WI38 (cell line): ENCODE data around the gene SYNDIG1.

ENCODE experiments used
- H3K4me3 ChIP-seq: 2 replicates; pipeline ENCODE4 v1.5.1; 2011; ENCODE audit warnings: low read depth, mild to moderate bottlenecking, control low read depth, low read length
- TF ChIP-seq, protein P1 (sequence below): IDR thresholded peaks from 2 replicates; pipeline ENCODE4 v1.5.1; 2012; ENCODE audit warnings: low read depth, mild to moderate bottlenecking, control low read depth, low read length

The SYNDIG1 gene

DNA sequence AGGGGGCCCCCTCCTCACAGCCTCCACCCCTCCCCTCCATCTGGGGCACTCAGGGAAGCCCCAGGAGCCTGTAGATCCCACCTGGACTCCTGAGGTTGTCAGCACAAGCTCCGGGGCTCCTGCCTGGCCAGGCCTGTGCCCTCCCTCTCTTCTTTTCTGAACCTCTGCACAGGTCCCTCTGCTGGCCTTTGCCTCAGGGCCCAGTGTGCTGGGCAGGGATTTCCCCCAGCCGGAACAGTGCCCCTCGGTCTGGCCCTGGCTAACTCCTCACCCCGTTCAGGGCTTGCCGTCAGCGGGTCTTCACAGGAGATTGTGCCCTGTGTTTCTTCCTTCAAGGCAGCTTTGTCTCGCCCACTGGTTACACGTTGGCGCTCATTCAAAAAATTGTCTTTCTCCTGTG, 64.9 kb downstream of the SYNDIG1 start:
- no peak overlapping the region for H3K4me3 ChIP-seq
- TF ChIP-seq, protein P1, sequence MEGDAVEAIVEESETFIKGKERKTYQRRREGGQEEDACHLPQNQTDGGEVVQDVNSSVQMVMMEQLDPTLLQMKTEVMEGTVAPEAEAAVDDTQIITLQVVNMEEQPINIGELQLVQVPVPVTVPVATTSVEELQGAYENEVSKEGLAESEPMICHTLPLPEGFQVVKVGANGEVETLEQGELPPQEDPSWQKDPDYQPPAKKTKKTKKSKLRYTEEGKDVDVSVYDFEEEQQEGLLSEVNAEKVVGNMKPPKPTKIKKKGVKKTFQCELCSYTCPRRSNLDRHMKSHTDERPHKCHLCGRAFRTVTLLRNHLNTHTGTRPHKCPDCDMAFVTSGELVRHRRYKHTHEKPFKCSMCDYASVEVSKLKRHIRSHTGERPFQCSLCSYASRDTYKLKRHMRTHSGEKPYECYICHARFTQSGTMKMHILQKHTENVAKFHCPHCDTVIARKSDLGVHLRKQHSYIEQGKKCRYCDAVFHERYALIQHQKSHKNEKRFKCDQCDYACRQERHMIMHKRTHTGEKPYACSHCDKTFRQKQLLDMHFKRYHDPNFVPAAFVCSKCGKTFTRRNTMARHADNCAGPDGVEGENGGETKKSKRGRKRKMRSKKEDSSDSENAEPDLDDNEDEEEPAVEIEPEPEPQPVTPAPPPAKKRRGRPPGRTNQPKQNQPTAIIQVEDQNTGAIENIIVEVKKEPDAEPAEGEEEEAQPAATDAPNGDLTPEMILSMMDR, result no peak

DNA sequence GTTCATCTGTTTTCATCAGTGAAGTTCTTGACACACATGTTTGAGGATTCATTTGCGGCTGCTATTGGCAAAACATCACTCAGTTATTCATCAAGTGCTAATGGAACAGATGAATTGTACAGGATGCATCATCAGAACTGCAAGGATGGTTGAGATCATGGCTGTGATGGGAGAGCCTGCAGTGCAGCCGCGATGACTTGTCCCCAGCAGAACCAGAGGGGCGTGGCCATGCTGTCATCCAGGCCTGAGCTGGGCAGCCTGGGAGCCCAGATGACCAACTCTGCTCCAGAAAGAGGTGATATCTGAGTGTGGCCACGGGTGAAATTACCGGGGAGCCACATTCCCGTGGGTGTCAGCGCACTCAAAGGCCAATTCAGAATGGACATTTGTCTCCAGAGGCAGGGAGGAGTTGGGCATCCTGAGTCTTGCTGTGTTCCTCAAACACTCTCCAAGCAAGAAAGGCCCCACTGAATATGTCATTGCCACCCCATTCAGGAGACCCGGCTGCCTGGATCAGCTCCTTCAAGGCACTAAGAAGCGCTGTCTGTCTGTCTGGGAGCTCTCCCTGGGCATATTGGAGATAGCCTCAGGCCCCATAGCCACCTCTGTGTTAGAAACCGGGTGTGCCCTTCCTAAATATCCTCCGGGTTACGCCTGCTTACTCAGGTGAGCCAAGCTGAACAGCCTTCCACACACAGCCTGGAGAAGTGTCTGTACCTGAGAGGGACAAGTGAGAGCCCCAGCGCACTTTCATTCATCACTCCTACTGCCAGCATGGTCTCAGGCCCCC, 66.7 kb downstream of the SYNDIG1 start:
- TF ChIP-seq, protein P1, result no peak

DNA sequence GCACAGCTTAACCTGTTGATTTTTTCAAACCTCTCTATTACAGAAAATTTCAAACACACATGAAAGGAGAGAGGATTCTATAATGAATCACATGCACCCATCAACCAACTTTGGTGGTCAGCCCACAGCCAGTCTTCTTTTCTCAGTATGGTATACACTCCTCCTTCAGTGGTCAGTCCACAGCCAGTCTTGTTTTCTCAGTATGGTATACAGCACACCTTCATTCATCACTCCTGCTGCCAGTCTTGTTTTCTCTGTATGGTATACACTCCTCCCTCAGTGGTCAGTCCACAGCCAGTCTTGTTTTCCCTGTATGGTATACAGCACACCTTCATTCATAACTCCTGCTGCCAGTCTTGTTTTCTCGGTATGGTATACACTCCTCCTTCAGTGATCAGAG, 67.8 kb downstream of the SYNDIG1 start:
- H3K4me3 ChIP-seq, result no peak overlapping the region
- TF ChIP-seq, protein P1, result no peak

More for the DNA sequence above, 66.7 kb downstream of the SYNDIG1 start:
- no peak overlapping the region for H3K4me3 ChIP-seq

DNA sequence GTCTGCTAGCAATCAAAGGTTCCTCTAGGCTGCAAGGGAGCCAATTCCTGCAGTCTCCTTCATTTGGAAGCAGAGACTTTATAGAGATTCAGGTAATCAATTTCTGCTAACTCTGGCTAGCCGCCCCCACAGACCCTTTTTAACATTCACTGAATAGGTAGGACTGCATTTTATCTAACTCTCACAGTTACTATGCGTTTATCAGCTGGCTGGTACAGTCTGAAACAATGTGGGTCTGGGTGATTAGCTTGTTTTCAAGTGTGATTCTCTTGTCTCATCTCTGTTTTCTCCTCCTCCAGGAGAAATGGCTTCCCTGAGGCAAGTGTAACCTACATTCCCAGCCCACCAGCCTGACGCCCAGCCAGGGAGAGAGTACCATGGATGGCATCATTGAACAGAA, 73.3 kb downstream of the SYNDIG1 start:
- H3K4me3 ChIP-seq, result no peak overlapping the region
- TF ChIP-seq, protein P1, result no peak

DNA sequence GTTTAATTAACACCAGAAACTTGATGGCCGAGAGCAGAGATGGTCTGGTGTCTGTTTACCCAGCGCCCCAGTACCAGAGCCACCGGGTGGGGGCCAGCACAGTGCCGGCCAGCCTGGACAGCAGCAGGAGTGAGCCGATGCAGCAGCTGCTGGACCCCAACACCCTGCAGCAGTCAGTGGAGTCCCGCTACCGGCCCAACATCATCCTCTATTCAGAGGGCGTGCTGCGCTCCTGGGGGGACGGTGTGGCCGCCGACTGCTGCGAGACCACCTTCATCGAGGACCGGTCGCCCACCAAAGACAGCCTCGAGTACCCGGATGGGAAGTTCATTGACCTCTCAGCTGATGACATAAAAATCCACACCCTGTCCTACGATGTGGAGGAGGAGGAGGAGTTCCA, 73.7 kb downstream of the SYNDIG1 start:
- no peak overlapping the region for H3K4me3 ChIP-seq
- TF ChIP-seq, protein P1, result no peak

DNA sequence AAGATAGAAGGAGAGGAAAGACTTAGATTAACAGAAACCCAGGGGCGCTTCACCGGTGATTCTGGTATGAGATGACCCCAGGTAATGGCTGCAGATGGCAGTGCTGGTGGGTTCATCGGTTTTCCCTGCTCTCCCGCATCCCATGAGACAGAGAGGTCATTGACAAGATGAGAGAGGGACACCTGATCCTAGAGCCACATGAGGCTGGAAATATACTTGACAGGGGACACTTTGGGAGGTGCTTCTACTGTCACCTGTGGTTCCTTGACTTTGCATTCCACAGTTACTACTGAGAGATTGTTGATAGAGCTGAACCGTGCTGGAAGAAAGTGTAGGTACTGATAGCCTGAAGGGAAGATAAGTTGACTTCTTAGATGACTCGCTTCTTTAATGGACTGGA, 74.3 kb downstream of the SYNDIG1 start:
- TF ChIP-seq, protein P1, result no peak
- H3K4me3 ChIP-seq, result no peak overlapping the region

DNA sequence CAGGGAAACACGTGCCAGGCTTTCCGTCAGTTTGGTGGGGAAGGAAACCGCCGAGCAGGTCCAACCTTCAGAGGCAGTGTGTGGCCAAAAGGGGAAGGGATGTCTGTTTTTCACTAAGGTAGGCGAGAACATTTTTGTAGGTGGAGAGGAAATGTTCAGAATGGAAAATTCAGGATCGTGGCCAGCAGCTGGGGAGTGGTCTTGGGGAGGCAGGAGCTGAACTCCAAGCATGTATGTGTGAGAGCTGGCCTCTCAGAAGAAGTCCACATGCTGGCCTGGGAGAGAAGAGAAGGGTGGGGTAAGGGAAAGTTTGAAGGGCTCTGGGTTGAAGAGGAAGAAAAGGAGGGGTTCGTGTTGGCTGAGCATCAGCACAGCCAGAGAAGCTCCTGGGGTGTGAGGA, 74.9 kb downstream of the SYNDIG1 start:
- TF ChIP-seq, protein P1, result no peak

More for the DNA sequence above, 74.9 kb downstream of the SYNDIG1 start:
- H3K4me3 ChIP-seq, result no peak overlapping the region
